GM12872 (cell line): ENCODE measurements around the gene DIP2C.

Experiments used
- CTCF ChIP-seq: IDR thresholded peaks from 3 replicates; pipeline ENCODE4 v1.5.1; 2011; ENCODE audit warnings: low read depth, mild to moderate bottlenecking, low read length, moderate library complexity; ENCODE audit not compliant: insufficient read depth

DIP2C gene

DNA sequence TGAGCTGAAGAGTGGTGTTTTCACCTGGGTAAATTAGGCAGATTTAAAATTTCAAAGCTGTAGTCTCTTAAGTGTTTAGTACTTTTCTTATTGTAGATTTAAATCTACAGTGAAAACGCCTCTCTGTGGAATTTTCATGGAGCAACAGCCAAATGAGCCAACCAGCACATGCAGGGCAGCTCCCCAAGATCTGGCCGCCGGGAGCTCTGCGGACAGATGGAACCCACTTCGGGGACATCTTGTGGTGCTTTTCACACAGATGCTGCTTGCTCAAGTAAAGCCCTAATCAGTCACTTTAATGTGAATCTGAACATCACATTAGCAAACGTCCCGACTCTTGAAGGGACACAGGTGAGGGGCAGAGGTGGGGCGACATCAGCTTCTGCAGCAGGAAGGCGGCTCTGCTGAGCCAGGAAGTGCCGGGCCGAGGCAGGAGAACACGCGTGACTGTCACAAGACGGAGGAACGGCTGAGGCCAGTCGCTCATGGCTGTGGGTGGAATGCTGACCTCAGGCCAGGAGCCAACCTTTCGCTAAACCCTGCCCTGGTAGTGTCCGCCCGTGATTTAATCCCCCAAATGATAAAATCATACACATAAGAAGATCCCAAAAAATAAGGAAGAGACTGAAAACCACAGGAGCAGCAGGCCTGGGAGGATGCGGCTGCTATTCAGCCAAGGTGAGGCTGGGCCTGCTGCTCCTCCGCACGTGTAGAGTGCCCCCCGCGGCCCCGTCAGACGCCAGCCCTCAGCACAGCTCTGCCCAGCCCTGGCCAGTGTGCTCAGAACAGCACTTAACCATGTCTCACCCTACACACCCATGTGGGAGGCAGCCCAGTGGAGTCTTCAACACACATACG lies 297.4 kb downstream of the DIP2C start:
- TF ChIP-seq CTCF: no peak

GRCh38 chr10:391305-391704 lies 298.2 kb downstream of the DIP2C start:
- no peak for TF ChIP-seq CTCF

GRCh38 chr10:390449-391100 lies 298.9 kb downstream of the DIP2C start:
- TF ChIP-seq CTCF: no peak

GRCh38 chr10:389836-390448 lies 299.5 kb downstream of the DIP2C start:
- TF ChIP-seq CTCF: no peak

DNA sequence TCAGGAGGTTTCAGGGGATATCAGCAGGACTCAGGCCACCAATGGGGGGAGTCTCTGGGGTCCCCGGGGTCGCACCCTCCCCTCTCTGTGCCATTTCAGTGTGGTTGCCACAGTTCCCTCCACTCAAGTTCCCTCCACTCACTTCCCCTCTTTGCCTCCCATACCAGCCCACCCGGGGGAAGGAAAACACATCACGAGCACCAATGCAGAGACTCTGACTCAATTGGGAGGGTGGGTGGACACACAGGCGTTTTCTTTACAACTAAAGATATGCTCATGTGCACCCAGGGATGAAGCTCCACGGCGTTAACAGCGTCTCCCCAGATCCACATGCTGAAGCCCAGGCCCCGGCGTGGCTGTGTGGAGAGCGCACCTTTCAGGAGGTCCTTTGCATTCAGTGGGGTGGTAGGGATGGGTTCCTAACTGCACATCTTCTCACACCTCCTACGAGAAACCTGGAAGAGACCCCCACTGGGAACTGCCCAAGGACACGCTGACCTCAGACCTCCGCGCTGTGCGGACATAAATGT lies 300.1 kb downstream of the DIP2C start:
- TF ChIP-seq CTCF: no peak

- TF ChIP-seq CTCF: no peak
These were observed 300.8 kb downstream of the DIP2C start for GRCh38 chr10:388661-389045.
